Activated naive CD4-positive, alpha-beta T cell treated with anti-CD3 and anti-CD28 coated beads for 36 hours (primary cell): ENCODE measurements around the gene CITED2. TPM values are rescaled to one million over a fixed set of nuclear protein-coding genes. Genes with fewer than 3 reads are reported as not detected.

Source experiments
- CTCF ChIA-PET: fragments of 350-600 bp; sonication (Branson Sonifier 250); formaldehyde crosslinking; loops from one replicate; lab custom pipeline; 2021; ENCODE audit warnings: antibody characterized with exemption; lab: Charles Lee
- DNase-seq: peaks from one replicate; pipeline ENCODE4 v3.0.0-alpha.2; 2020
- H3K27ac Mint-ChIP-seq: one replicate; pipeline ENCODE4 v1.8.0; 2021; ENCODE audit warnings: mild to moderate bottlenecking, mixed read lengths
- H3K27me3 Mint-ChIP-seq: one replicate; pipeline ENCODE4 v1.8.0; 2021; ENCODE audit warnings: low read depth, mixed read lengths
- H3K36me3 Mint-ChIP-seq: one replicate; pipeline ENCODE4 v1.8.0; 2021; ENCODE audit warnings: low read depth, mixed read lengths
- H3K4me1 Mint-ChIP-seq: one replicate; pipeline ENCODE4 v1.8.0; 2021; ENCODE audit warnings: low read depth, mixed read lengths
- H3K4me3 Mint-ChIP-seq: one replicate; pipeline ENCODE4 v1.8.0; 2021; ENCODE audit warnings: mild to moderate bottlenecking, moderate library complexity, mixed read lengths
- H3K9me3 Mint-ChIP-seq: one replicate; pipeline ENCODE4 v1.8.0; 2021; ENCODE audit warnings: mixed read lengths
- intact Hi-C: fragments of 100-400 bp; cut with micrococcal nuclease; formaldehyde crosslinking; loops from one replicate; pipeline ENCODE4 v1.15.1; 2023
- total RNA-seq, 2 experiments: library from RNA; stranded (reverse); gene quantifications; one replicate each; pipeline ENCODE4 v1.2.3, GENCODE V29; 2021

Gene CITED2
- total RNA-seq, 2 experiments from 2014 or later, result 22.9 to 23.8 TPM

- H3K27ac Mint-ChIP-seq, result no peak overlapping the region
- no peaks in the 10 kb centered on the region for H3K27me3 Mint-ChIP-seq
- H3K4me1 Mint-ChIP-seq, result peaks cover 7% of the 10 kb centered on the region
- DNase-seq, result no peak
- intact Hi-C loops, result no loop called here
- CTCF ChIA-PET, result interaction anchor here (0.6 to 1.9 kb wide), 8 partner anchors 9 to 315 kb away, joined by 3 to 10 read pairs (median 4); no protein-coding TSS in a partner anchor
- H3K9me3 Mint-ChIP-seq, result peaks cover 4% of the 10 kb centered on the region
- no peaks in the 10 kb centered on the region for H3K36me3 Mint-ChIP-seq
- H3K4me3 Mint-ChIP-seq, result no peak overlapping the region
These were observed 18.5 kb downstream of the CITED2 start for GRCh38 chr6:139355777-139356445.

- no peaks in the 10 kb centered on the region for H3K27me3 Mint-ChIP-seq
- peaks cover 7% of the 10 kb centered on the region for H3K4me1 Mint-ChIP-seq
- no peak overlapping the region for H3K4me3 Mint-ChIP-seq
- no peak for DNase-seq
- no peak overlapping the region for H3K27ac Mint-ChIP-seq
- CTCF ChIA-PET, result interaction anchor here (0.6 to 1.9 kb wide), 7 partner anchors 9 to 257 kb away, joined by 3 to 10 read pairs (median 4); no protein-coding TSS in a partner anchor
- H3K36me3 Mint-ChIP-seq, result no peaks in the 10 kb centered on the region
- peaks cover 4% of the 10 kb centered on the region for H3K9me3 Mint-ChIP-seq
- intact Hi-C loops, result no loop called here
These were observed 19.3 kb downstream of the CITED2 start for GRCh38 chr6:139355172-139355571.

GRCh38 chr6:139354189-139354588, 20.3 kb downstream of the CITED2 start:
- intact Hi-C loops, result no loop called here

GRCh38 chr6:139349464-139350020, 24.9 kb downstream of the CITED2 start:
- Mint-ChIP-seq H3K27ac (no peak overlapping the region), H3K4me3 (no peak overlapping the region), H3K4me1 (peaks cover 4% of the 10 kb centered on the region), H3K36me3 (no peaks in the 10 kb centered on the region), H3K27me3 (no peaks in the 10 kb centered on the region), H3K9me3 (no peaks in the 10 kb centered on the region)
- DNase-seq, result no peak
- intact Hi-C loops, result no loop called here
- CTCF ChIA-PET, result interaction anchor here (1.3 kb wide), 1 partner anchor 57 kb away, joined by 3 read pairs; the partner anchor contains the start of gene TXLNB

More at GRCh38 chr6:139354189-139354588, 20.3 kb downstream of the CITED2 start:
- CTCF ChIA-PET, result interaction anchor here (0.5 kb wide), 1 partner anchor 329 kb away, joined by 4 read pairs; no protein-coding TSS in a partner anchor
- no peaks in the 10 kb centered on the region for H3K36me3 Mint-ChIP-seq
- H3K27ac Mint-ChIP-seq, result no peak overlapping the region
- no peaks in the 10 kb centered on the region for H3K27me3 Mint-ChIP-seq
- no peak overlapping the region for H3K4me3 Mint-ChIP-seq
- no peak for DNase-seq
- peaks cover 7% of the 10 kb centered on the region for H3K4me1 Mint-ChIP-seq
- H3K9me3 Mint-ChIP-seq, result peaks cover 4% of the 10 kb centered on the region

GRCh38 chr6:139346392-139346791, 28.1 kb downstream of the CITED2 start:
- Mint-ChIP-seq H3K36me3 (no peaks in the 10 kb centered on the region), H3K4me1 (peaks cover 22% of the 10 kb centered on the region), H3K27me3 (no peaks in the 10 kb centered on the region), H3K9me3 (no peaks in the 10 kb centered on the region), H3K4me3 (no peak overlapping the region), H3K27ac (no peak overlapping the region)
- intact Hi-C loops, result no loop called here
- DNase-seq, result no peak
- CTCF ChIA-PET, result interaction anchor here (0.7 kb wide), 1 partner anchor 33 kb away, joined by 4 read pairs; no protein-coding TSS in a partner anchor

- intact Hi-C loops, result no loop called here
- no peak overlapping the region for H3K27ac Mint-ChIP-seq
- H3K9me3 Mint-ChIP-seq, result no peaks in the 10 kb centered on the region
- H3K36me3 Mint-ChIP-seq, result peaks cover 2% of the 10 kb centered on the region
- H3K27me3 Mint-ChIP-seq, result no peaks in the 10 kb centered on the region
- DNase-seq, result no peak
- H3K4me3 Mint-ChIP-seq, result no peak overlapping the region
- peaks cover 22% of the 10 kb centered on the region for H3K4me1 Mint-ChIP-seq
- CTCF ChIA-PET, result interaction anchor here (0.7 to 1.1 kb wide), 3 partner anchors 9 to 142 kb away, joined by 3 to 7 read pairs (median 3); no protein-coding TSS in a partner anchor
These were observed 30.1 kb downstream of the CITED2 start for GRCh38 chr6:139344186-139344963.

- H3K36me3 Mint-ChIP-seq, result peaks cover 2% of the 10 kb centered on the region
- H3K9me3 Mint-ChIP-seq, result no peaks in the 10 kb centered on the region
- no peak overlapping the region for H3K4me3 Mint-ChIP-seq
- intact Hi-C loops, result no loop called here
- H3K27me3 Mint-ChIP-seq, result no peaks in the 10 kb centered on the region
- CTCF ChIA-PET, result interaction anchor here (0.7 to 1.1 kb wide), 3 partner anchors 7 to 141 kb away, joined by 3 to 7 read pairs (median 3); no protein-coding TSS in a partner anchor
- peaks cover 22% of the 10 kb centered on the region for H3K4me1 Mint-ChIP-seq
- DNase-seq, result no peak
- H3K27ac Mint-ChIP-seq, result no peak overlapping the region
These were observed 31.2 kb downstream of the CITED2 start for GRCh38 chr6:139343052-139343750.

GRCh38 chr6:139341060-139341459, 33.4 kb downstream of the CITED2 start:
- Mint-ChIP-seq H3K4me1 (peaks cover 22% of the 10 kb centered on the region), H3K27ac (no peak overlapping the region), H3K4me3 (no peak overlapping the region), H3K36me3 (peaks cover 2% of the 10 kb centered on the region), H3K27me3 (no peaks in the 10 kb centered on the region), H3K9me3 (no peaks in the 10 kb centered on the region)
- intact Hi-C loops, result no loop called here
- DNase-seq, result no peak
- CTCF ChIA-PET, result no interaction called here

GRCh38 chr6:139338795-139339194, 35.7 kb downstream of the CITED2 start:
- Mint-ChIP-seq H3K9me3 (no peaks in the 10 kb centered on the region), H3K27ac (no peak overlapping the region), H3K36me3 (peaks cover 2% of the 10 kb centered on the region), H3K27me3 (no peaks in the 10 kb centered on the region), H3K4me3 (no peak overlapping the region), H3K4me1 (peaks cover 22% of the 10 kb centered on the region)
- no peak for DNase-seq
- intact Hi-C loops, result no loop called here
- CTCF ChIA-PET, result no interaction called here

GRCh38 chr6:139337830-139338229, 36.6 kb downstream of the CITED2 start:
- no peak for DNase-seq
- CTCF ChIA-PET, result interaction anchor here (0.6 kb wide), 1 partner anchor 14 kb away, joined by 3 read pairs; no protein-coding TSS in a partner anchor
- Mint-ChIP-seq H3K27ac (no peak overlapping the region), H3K4me1 (peaks cover 13% of the 10 kb centered on the region), H3K9me3 (no peaks in the 10 kb centered on the region), H3K27me3 (no peaks in the 10 kb centered on the region), H3K4me3 (no peak overlapping the region), H3K36me3 (peaks cover 2% of the 10 kb centered on the region)
- intact Hi-C loops, result no loop called here

- Mint-ChIP-seq H3K36me3 (peaks cover 2% of the 10 kb centered on the region), H3K4me3 (no peak overlapping the region), H3K4me1 (peaks cover 9% of the 10 kb centered on the region), H3K27me3 (no peaks in the 10 kb centered on the region), H3K9me3 (no peaks in the 10 kb centered on the region), H3K27ac (no peak overlapping the region)
- CTCF ChIA-PET, result interaction anchor here (1.2 to 2.1 kb wide), 3 partner anchors 9 to 118 kb away, joined by 3 to 7 read pairs (median 4); no protein-coding TSS in a partner anchor
- no peak for DNase-seq
- intact Hi-C loops, result no loop called here
These were observed 37.4 kb downstream of the CITED2 start for GRCh38 chr6:139337001-139337400.
